ENCODE data around the gene MAEA.
"Not testable (repeated sequence)": the region's sequence is repeated elsewhere in the genome, so short reads cannot be mapped to it uniquely, and the experiment has no call there.

MAEA gene

DNA sequence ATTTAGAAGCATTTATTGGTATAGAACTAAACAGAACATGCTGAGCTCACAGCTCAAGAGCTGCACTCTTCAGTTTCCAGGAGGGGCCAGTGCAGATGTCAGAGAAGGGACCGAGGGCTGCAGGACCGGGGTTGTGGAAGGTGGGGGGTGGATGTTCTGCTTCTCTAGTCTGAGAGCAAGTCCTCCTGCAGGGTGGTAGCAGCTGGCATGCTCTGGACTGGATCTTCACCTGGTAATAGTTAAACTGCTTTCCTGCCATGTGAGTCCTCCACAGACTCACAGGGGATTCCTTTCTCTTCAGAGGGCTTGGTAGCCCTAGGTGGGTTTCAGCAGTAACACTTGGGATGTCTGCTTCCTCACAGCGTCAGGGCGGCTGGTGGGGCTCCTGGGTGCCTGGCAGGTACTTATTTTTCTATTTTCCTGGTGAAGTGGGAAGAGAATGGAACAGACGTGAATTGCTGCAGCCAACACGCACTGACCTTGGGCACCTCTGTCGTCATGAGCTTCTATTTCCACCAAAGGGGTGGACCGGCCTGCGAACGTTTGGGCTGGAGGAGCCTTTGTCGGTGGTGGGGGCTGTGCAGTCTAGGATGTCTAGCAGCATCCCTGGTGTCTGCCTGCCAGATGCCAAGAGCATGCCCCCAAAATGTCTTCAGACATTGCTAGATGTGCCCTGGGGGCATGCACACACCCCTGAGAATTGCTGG is 2.5 kb downstream of the MAEA start:
- no peak overlapping the region for H3K4me3 ChIP-seq (ENCODE audit: low read depth, low read length)
- TF ChIP-seq, protein P1, sequence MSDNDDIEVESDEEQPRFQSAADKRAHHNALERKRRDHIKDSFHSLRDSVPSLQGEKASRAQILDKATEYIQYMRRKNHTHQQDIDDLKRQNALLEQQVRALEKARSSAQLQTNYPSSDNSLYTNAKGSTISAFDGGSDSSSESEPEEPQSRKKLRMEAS (IDR thresholded peaks at IDR 0.05; ENCODE audit: low read depth, low read length): no peak
- no peak for TF ChIP-seq POLR2A (IDR thresholded peaks at IDR 0.05; ENCODE audit: extremely low read depth, insufficient read length)
- TF ChIP-seq, protein P2, sequence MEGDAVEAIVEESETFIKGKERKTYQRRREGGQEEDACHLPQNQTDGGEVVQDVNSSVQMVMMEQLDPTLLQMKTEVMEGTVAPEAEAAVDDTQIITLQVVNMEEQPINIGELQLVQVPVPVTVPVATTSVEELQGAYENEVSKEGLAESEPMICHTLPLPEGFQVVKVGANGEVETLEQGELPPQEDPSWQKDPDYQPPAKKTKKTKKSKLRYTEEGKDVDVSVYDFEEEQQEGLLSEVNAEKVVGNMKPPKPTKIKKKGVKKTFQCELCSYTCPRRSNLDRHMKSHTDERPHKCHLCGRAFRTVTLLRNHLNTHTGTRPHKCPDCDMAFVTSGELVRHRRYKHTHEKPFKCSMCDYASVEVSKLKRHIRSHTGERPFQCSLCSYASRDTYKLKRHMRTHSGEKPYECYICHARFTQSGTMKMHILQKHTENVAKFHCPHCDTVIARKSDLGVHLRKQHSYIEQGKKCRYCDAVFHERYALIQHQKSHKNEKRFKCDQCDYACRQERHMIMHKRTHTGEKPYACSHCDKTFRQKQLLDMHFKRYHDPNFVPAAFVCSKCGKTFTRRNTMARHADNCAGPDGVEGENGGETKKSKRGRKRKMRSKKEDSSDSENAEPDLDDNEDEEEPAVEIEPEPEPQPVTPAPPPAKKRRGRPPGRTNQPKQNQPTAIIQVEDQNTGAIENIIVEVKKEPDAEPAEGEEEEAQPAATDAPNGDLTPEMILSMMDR (IDR thresholded peaks at IDR 0.05; ENCODE audit: low read depth, low read length): no peak
- no peak for TF ChIP-seq MYC (IDR thresholded peaks at IDR 0.05; ENCODE audit: low read depth, low read length)
- no peak for DNase-seq (ENCODE audit: low read depth)

DNA sequence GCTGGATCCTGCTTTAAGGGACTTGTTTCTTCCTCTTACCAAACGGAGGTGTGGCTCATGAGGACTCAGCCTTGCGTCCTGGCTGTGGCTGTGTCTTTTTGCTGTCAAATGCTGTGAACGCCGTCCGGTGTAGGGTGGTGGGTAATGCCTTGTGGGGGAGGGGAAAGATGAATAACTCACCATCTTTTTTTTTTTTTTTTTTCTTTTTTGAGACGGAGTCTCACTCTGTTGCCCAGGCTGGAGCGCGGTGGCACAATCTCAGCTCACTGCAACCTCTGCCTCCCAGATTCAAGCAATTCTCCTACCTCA is 3.0 kb downstream of the MAEA start:
- not testable (repeated sequence) for H3K4me3 ChIP-seq (ENCODE audit: low read depth, low read length); DNase-seq (ENCODE audit: low read depth)

DNA sequence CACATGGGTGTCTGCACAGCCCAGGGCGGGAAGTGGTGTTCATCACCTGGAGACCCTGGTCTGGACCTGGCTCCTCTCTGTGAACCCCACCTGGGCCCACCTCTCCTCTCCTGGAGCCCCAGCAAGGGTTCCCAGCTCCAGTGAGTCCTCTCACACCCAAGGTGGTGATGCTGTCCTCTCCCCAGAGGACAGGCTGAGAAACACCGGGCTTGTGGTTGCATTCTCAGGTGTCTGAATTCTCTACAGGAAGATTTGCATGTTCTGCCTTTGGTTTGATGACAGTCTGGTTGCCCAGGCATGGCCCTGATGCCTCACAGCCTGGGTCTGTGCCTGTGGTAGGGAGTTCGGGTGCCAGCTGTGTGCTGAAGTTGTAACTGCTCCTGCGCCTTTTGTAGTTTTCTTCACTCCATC is 3.8 kb downstream of the MAEA start:
- DNase-seq (ENCODE audit: low read depth): no peak
- H3K4me3 ChIP-seq (ENCODE audit: low read depth, low read length): no peak overlapping the region
- TF ChIP-seq MYC (IDR thresholded peaks at IDR 0.05; ENCODE audit: low read depth, low read length): no peak
- TF ChIP-seq, protein P1 (IDR thresholded peaks at IDR 0.05; ENCODE audit: low read depth, low read length): no peak
- TF ChIP-seq POLR2A (IDR thresholded peaks at IDR 0.05; ENCODE audit: extremely low read depth, insufficient read length): no peak
- TF ChIP-seq, protein P2 (IDR thresholded peaks at IDR 0.05; ENCODE audit: low read depth, low read length): no peak

DNA sequence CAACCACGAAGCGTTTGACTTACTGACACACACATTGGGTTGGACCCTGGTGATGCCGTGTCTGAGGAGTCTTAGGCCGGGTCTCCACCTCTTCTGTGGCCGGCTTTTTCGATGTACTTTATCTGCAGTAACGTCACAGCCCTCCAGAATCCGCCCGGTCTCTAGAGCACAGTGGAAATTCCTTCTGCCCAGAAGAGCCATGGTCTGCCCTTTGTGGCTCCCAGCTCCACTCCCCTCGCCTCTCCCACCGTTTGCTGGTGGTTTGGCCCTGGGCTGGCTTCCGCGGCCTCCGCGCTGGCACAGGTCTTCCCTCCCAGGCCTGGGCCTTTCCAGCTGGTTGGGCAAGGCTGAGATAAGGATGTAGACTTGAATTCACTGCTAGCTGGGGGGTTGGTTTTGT is 4.3 kb downstream of the MAEA start:
- no peak for TF ChIP-seq MYC (IDR thresholded peaks at IDR 0.05; ENCODE audit: low read depth, low read length)
- TF ChIP-seq, protein P1 (IDR thresholded peaks at IDR 0.05; ENCODE audit: low read depth, low read length): no peak
- no peak for TF ChIP-seq POLR2A (IDR thresholded peaks at IDR 0.05; ENCODE audit: extremely low read depth, insufficient read length)
- TF ChIP-seq, protein P2 (IDR thresholded peaks at IDR 0.05; ENCODE audit: low read depth, low read length): no peak
- no peak for DNase-seq (ENCODE audit: low read depth)
- no peak overlapping the region for H3K4me3 ChIP-seq (ENCODE audit: low read depth, low read length)

DNA sequence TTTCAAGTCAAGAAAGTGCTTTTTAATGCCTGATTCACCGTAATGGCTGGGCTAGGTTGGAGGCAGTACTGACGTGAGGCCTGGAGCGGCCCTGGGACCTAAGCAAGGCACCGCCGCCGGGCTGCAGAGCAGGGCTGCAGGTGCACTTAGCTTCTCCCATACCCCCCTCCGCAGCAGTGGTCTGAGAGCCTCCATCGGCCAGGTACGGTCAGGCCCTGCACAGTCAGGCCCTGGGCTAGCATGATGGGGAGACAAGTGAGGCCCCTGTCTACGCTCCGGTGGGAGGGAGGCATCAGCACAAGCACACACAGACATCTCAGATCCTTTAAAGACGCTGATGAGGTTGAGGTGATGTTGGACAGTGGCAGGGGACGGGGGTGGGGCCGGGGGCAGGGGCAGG is 4.7 kb downstream of the MAEA start:
- no peak overlapping the region for H3K4me3 ChIP-seq (ENCODE audit: low read depth, low read length)
- DNase-seq (ENCODE audit: low read depth): no peak
- TF ChIP-seq, protein P1 (IDR thresholded peaks at IDR 0.05; ENCODE audit: low read depth, low read length): no peak
- TF ChIP-seq POLR2A (IDR thresholded peaks at IDR 0.05; ENCODE audit: extremely low read depth, insufficient read length) (no peak), MYC (IDR thresholded peaks at IDR 0.05; ENCODE audit: low read depth, low read length) (no peak)
- TF ChIP-seq, protein P2 (IDR thresholded peaks at IDR 0.05; ENCODE audit: low read depth, low read length): no peak

DNA sequence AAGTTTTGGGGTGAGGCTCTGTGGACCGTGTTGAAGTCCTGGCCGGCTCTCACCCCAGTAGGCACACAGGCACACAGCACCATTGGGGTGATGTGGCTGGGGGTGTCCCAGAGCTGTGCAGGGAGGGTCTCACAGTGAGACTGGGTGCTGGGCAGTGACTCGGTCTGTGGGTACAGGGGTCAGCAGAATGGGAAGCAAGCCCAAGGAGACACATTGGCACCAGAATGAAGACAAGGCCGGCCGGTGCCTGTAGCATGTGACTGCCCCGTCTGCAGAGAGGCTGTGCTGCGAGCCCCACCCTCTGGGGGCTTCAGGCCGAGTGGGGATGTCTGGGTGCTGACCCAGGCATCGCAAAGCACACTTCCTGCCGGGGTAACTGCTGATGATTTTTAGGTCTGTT is 5.2 kb downstream of the MAEA start:
- DNase-seq (ENCODE audit: low read depth): no peak
- TF ChIP-seq, protein P2 (IDR thresholded peaks at IDR 0.05; ENCODE audit: low read depth, low read length): no peak
- TF ChIP-seq, protein P1 (IDR thresholded peaks at IDR 0.05; ENCODE audit: low read depth, low read length): no peak
- no peak for TF ChIP-seq POLR2A (IDR thresholded peaks at IDR 0.05; ENCODE audit: extremely low read depth, insufficient read length)
- no peak for TF ChIP-seq MYC (IDR thresholded peaks at IDR 0.05; ENCODE audit: low read depth, low read length)
- no peak overlapping the region for H3K4me3 ChIP-seq (ENCODE audit: low read depth, low read length)

All from NB4 (cell line).